ENCODE data around the gene UGT1A8.
A peak's percentile ranks its signal among the peaks of the same experiment; 100 is the strongest.

UGT1A8 gene

GRCh38 chr2:233693963-233694362 lies 76.5 kb downstream of the UGT1A8 start:
- no peak overlapping the region for H3K4me3 ChIP-seq (ENCODE audit: low read length in 2 of 2)
- no peaks in the 10 kb centered on the region for H3K79me1 ChIP-seq (ENCODE audit: low read depth, low read length)
- no peak overlapping the region for H3K14ac ChIP-seq (ENCODE audit: low read length)
- H3K27me3 ChIP-seq (ENCODE audit: control insufficient read depth in 3 of 3, insufficient read depth in 3 of 3, low read depth in 1 of 3, low read length in 3 of 3) = no peaks in the 10 kb centered on the region
- H3K9ac ChIP-seq (ENCODE audit: low read depth, low read length, poor library complexity) = no peak overlapping the region
- H2BK5ac ChIP-seq (ENCODE audit: low read length) = no peak overlapping the region
- no peak overlapping the region for H4K91ac ChIP-seq (ENCODE audit: low read depth, low read length, poor library complexity)
- WGBS, 2 donors (ENCODE audit: extremely low coverage in 2 of 2, insufficient read length in 2 of 2, insufficient replicate concordance in 1 of 2) = no CpG with 5 or more reads among the region's 6 CpGs
- H3K4me2 ChIP-seq (ENCODE audit: insufficient read depth, low read length, poor library complexity, severe bottlenecking) = no peak overlapping the region
- H3K36me3 ChIP-seq (replicated peaks in 1 of 2; ENCODE audit: control insufficient read depth in 2 of 2, insufficient read depth in 2 of 2, low read length in 2 of 2) = no peaks in the 10 kb centered on the region
- no peaks in the 10 kb centered on the region for H3K9me3 ChIP-seq (replicated peaks in 1 of 2; ENCODE audit: control insufficient read depth in 2 of 2, insufficient read depth in 1 of 2, low read depth in 1 of 2, low read length in 2 of 2)
- peaks cover 0 to 3% of the 10 kb centered on the region in 2 donors for H3K4me1 ChIP-seq (ENCODE audit: control insufficient read depth in 2 of 2, insufficient read depth in 1 of 2, low read depth in 1 of 2, low read length in 2 of 2)
- no peak overlapping the region for H3K23ac ChIP-seq (ENCODE audit: low read depth, low read length, poor library complexity)
- H3K27ac ChIP-seq (replicated peaks; ENCODE audit: low read length) = no peak overlapping the region
- no peak overlapping the region for H2BK120ac ChIP-seq (ENCODE audit: low read depth, low read length)
- DNase-seq (ENCODE audit: low spot score) = no peak
- H4K8ac ChIP-seq (ENCODE audit: low read depth, low read length) = no peak overlapping the region
- no peak overlapping the region for H2BK12ac ChIP-seq (ENCODE audit: low read length)
- H2BK15ac ChIP-seq (ENCODE audit: low read length) = no peak overlapping the region
- no peak overlapping the region for H2AFZ ChIP-seq (ENCODE audit: low read length)
- H2AK5ac ChIP-seq (ENCODE audit: low read depth, low read length) = no peak overlapping the region
- H3K4ac ChIP-seq (ENCODE audit: low read length) = no peak overlapping the region
- no peak overlapping the region for H3K18ac ChIP-seq (ENCODE audit: low read length)

DNA sequence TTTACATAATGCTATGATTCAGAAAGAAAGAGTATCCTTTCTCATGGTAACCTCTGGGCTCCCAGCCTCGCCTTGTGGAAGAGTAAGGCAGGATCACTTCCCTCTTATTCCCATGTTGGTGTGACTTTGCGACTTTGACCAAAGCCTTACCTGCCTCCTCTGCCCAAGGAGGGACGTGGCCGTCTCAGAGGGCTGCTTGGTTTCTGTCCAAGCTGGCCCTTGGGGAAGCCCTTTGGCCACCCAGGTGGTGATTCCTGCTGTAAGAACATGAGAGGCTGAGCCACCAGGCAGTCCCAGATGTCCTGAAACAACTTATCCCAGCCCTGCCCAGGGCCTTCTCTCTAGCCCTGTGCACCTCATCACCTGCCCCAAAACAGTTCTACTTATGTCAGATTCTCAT lies 81.3 kb downstream of the UGT1A8 start:
- WGBS, 2 donors (ENCODE audit: extremely low coverage in 2 of 2, insufficient read length in 2 of 2, insufficient replicate concordance in 1 of 2) = no CpG with 5 or more reads among the region's 4 CpGs

GRCh38 chr2:233699424-233700027 lies 82.1 kb downstream of the UGT1A8 start:
- no peaks in the 10 kb centered on the region for H3K79me1 ChIP-seq (ENCODE audit: low read depth, low read length)
- WGBS, 2 donors (ENCODE audit: extremely low coverage in 2 of 2, insufficient read length in 2 of 2, insufficient replicate concordance in 1 of 2) = no CpG with 5 or more reads among the region's 8 CpGs
- H2BK15ac ChIP-seq (ENCODE audit: low read length) = no peak overlapping the region
- no peaks in the 10 kb centered on the region for H3K9me3 ChIP-seq (replicated peaks in 1 of 2; ENCODE audit: control insufficient read depth in 2 of 2, insufficient read depth in 1 of 2, low read depth in 1 of 2, low read length in 2 of 2)
- H3K36me3 ChIP-seq (replicated peaks in 1 of 2; ENCODE audit: control insufficient read depth in 2 of 2, insufficient read depth in 2 of 2, low read length in 2 of 2) = no peaks in the 10 kb centered on the region
- H3K18ac ChIP-seq (ENCODE audit: low read length) = no peak overlapping the region
- peaks cover 9% of the 10 kb centered on the region in 2 donors for H3K4me1 ChIP-seq (ENCODE audit: control insufficient read depth in 2 of 2, insufficient read depth in 1 of 2, low read depth in 1 of 2, low read length in 2 of 2)
- H2BK120ac ChIP-seq (ENCODE audit: low read depth, low read length) = no peak overlapping the region
- H2BK12ac ChIP-seq (ENCODE audit: low read length) = no peak overlapping the region
- no peak overlapping the region for H3K4me3 ChIP-seq (ENCODE audit: low read length in 2 of 2)
- H2AFZ ChIP-seq (ENCODE audit: low read length) = peak overlapping the region; percentile 69
- H3K23ac ChIP-seq (ENCODE audit: low read depth, low read length, poor library complexity) = no peak overlapping the region
- no peak overlapping the region for H4K8ac ChIP-seq (ENCODE audit: low read depth, low read length)
- H2BK5ac ChIP-seq (ENCODE audit: low read length) = no peak overlapping the region
- H3K4ac ChIP-seq (ENCODE audit: low read length) = no peak overlapping the region
- no peak overlapping the region for H4K91ac ChIP-seq (ENCODE audit: low read depth, low read length, poor library complexity)
- H3K27ac ChIP-seq (replicated peaks; ENCODE audit: low read length) = peak overlapping the region; percentile 39
- no peak overlapping the region for H2AK5ac ChIP-seq (ENCODE audit: low read depth, low read length)
- H3K9ac ChIP-seq (ENCODE audit: low read depth, low read length, poor library complexity) = no peak overlapping the region
- H3K14ac ChIP-seq (ENCODE audit: low read length) = no peak overlapping the region
- no peak for DNase-seq (ENCODE audit: low spot score)
- H3K4me2 ChIP-seq (ENCODE audit: insufficient read depth, low read length, poor library complexity, severe bottlenecking) = no peak overlapping the region
- H3K27me3 ChIP-seq (ENCODE audit: control insufficient read depth in 3 of 3, insufficient read depth in 3 of 3, low read depth in 1 of 3, low read length in 3 of 3) = no peaks in the 10 kb centered on the region

More for the DNA sequence above, 81.3 kb downstream of the UGT1A8 start:
- no peak overlapping the region for H3K4me2 ChIP-seq (ENCODE audit: insufficient read depth, low read length, poor library complexity, severe bottlenecking)
- H2BK15ac ChIP-seq (ENCODE audit: low read length) = no peak overlapping the region
- peak overlapping the region; percentile 13 for H3K4ac ChIP-seq (ENCODE audit: low read length)
- H4K91ac ChIP-seq (ENCODE audit: low read depth, low read length, poor library complexity) = no peak overlapping the region
- H2BK12ac ChIP-seq (ENCODE audit: low read length) = no peak overlapping the region
- no peak overlapping the region for H4K8ac ChIP-seq (ENCODE audit: low read depth, low read length)
- H2AK5ac ChIP-seq (ENCODE audit: low read depth, low read length) = no peak overlapping the region
- no peaks in the 10 kb centered on the region for H3K27me3 ChIP-seq (ENCODE audit: control insufficient read depth in 3 of 3, insufficient read depth in 3 of 3, low read depth in 1 of 3, low read length in 3 of 3)
- H3K4me3 ChIP-seq (ENCODE audit: low read length in 2 of 2) = no peak overlapping the region
- H3K36me3 ChIP-seq (replicated peaks in 1 of 2; ENCODE audit: control insufficient read depth in 2 of 2, insufficient read depth in 2 of 2, low read length in 2 of 2) = no peaks in the 10 kb centered on the region
- no peak overlapping the region for H3K27ac ChIP-seq (replicated peaks; ENCODE audit: low read length)
- H3K4me1 ChIP-seq (ENCODE audit: control insufficient read depth in 2 of 2, insufficient read depth in 1 of 2, low read depth in 1 of 2, low read length in 2 of 2) = peaks cover 9% of the 10 kb centered on the region in 2 donors
- H3K14ac ChIP-seq (ENCODE audit: low read length) = no peak overlapping the region
- no peak overlapping the region for H2BK120ac ChIP-seq (ENCODE audit: low read depth, low read length)
- DNase-seq (ENCODE audit: low spot score) = no peak
- no peaks in the 10 kb centered on the region for H3K79me1 ChIP-seq (ENCODE audit: low read depth, low read length)
- no peak overlapping the region for H3K23ac ChIP-seq (ENCODE audit: low read depth, low read length, poor library complexity)
- no peaks in the 10 kb centered on the region for H3K9me3 ChIP-seq (replicated peaks in 1 of 2; ENCODE audit: control insufficient read depth in 2 of 2, insufficient read depth in 1 of 2, low read depth in 1 of 2, low read length in 2 of 2)
- H2AFZ ChIP-seq (ENCODE audit: low read length) = no peak overlapping the region
- H3K18ac ChIP-seq (ENCODE audit: low read length) = peak overlapping the region; percentile 38
- H2BK5ac ChIP-seq (ENCODE audit: low read length) = no peak overlapping the region
- H3K9ac ChIP-seq (ENCODE audit: low read depth, low read length, poor library complexity) = no peak overlapping the region

- Histone ChIP-seq H3K14ac (ENCODE audit: low read length) (no peak overlapping the region), H2BK12ac (ENCODE audit: low read length) (no peak overlapping the region), H2AK5ac (ENCODE audit: low read depth, low read length) (no peak overlapping the region), H3K4me3 (ENCODE audit: low read length in 2 of 2) (no peak overlapping the region), H2BK15ac (ENCODE audit: low read length) (no peak overlapping the region), H3K23ac (ENCODE audit: low read depth, low read length, poor library complexity) (no peak overlapping the region), H4K8ac (ENCODE audit: low read depth, low read length) (no peak overlapping the region), H3K9me3 (replicated peaks in 1 of 2; ENCODE audit: control insufficient read depth in 2 of 2, insufficient read depth in 1 of 2, low read depth in 1 of 2, low read length in 2 of 2) (no peaks in the 10 kb centered on the region), H3K27me3 (ENCODE audit: control insufficient read depth in 3 of 3, insufficient read depth in 3 of 3, low read depth in 1 of 3, low read length in 3 of 3) (no peaks in the 10 kb centered on the region), H2AFZ (ENCODE audit: low read length) (peak overlapping the region; percentile 69), H2BK120ac (ENCODE audit: low read depth, low read length) (no peak overlapping the region), H3K4me2 (ENCODE audit: insufficient read depth, low read length, poor library complexity, severe bottlenecking) (peak overlapping the region; percentile 13), H3K9ac (ENCODE audit: low read depth, low read length, poor library complexity) (no peak overlapping the region), H3K4ac (ENCODE audit: low read length) (no peak overlapping the region), H3K4me1 (ENCODE audit: control insufficient read depth in 2 of 2, insufficient read depth in 1 of 2, low read depth in 1 of 2, low read length in 2 of 2) (peaks cover 9% of the 10 kb centered on the region in 2 donors), H3K27ac (replicated peaks; ENCODE audit: low read length) (peak overlapping the region; percentile 52), H3K18ac (ENCODE audit: low read length) (no peak overlapping the region), H3K36me3 (replicated peaks in 1 of 2; ENCODE audit: control insufficient read depth in 2 of 2, insufficient read depth in 2 of 2, low read length in 2 of 2) (no peaks in the 10 kb centered on the region), H3K79me1 (ENCODE audit: low read depth, low read length) (no peaks in the 10 kb centered on the region), H4K91ac (ENCODE audit: low read depth, low read length, poor library complexity) (no peak overlapping the region), H2BK5ac (ENCODE audit: low read length) (no peak overlapping the region)
- DNase-seq (ENCODE audit: low spot score) = peak; percentile 70
- WGBS, 2 donors (ENCODE audit: extremely low coverage in 2 of 2, insufficient read length in 2 of 2, insufficient replicate concordance in 1 of 2) = no CpG with 5 or more reads among the region's 1 CpG
Observed at GRCh38 chr2:233700028-233700635, 82.7 kb downstream of the UGT1A8 start.

All from neuronal stem cell (in vitro differentiated cells).